Measurements from ENCODE around the gene GABRP. TPM values are rescaled to one million over a fixed set of nuclear protein-coding genes. Genes with fewer than 3 reads are reported as not detected.

GABRP gene
- total RNA-seq, 4 donors from 2014 or later, result 0.21 to 1.7 (median 0.64) TPM

DNA sequence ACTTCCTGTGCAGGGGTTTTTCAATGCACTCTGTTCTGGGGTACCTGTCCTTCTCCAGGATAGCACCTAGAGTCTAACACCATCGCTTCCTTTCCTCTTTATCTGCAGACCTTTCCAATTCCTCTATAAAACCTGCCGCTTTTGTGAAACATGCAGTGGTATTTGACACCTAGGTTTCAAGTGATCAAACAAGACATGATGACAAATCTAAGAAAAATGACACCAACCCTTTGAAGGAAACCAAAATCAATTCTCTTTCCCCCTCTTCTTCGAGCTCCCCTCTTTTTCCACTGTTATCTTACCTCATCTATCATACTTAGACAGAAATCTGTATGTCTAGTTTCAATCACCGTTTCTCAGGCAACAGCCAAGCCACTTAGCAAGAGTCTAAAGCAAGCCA is 52.7 kb downstream of the GABRP start:
- 82 to 86% methylated on average over 4 of the region's 4 CpGs for whole genome bisulfite sequencing, 2 donors
- TF ChIP-seq, protein P1, sequence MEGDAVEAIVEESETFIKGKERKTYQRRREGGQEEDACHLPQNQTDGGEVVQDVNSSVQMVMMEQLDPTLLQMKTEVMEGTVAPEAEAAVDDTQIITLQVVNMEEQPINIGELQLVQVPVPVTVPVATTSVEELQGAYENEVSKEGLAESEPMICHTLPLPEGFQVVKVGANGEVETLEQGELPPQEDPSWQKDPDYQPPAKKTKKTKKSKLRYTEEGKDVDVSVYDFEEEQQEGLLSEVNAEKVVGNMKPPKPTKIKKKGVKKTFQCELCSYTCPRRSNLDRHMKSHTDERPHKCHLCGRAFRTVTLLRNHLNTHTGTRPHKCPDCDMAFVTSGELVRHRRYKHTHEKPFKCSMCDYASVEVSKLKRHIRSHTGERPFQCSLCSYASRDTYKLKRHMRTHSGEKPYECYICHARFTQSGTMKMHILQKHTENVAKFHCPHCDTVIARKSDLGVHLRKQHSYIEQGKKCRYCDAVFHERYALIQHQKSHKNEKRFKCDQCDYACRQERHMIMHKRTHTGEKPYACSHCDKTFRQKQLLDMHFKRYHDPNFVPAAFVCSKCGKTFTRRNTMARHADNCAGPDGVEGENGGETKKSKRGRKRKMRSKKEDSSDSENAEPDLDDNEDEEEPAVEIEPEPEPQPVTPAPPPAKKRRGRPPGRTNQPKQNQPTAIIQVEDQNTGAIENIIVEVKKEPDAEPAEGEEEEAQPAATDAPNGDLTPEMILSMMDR (IDR thresholded peaks at IDR 0.05), result no peak
- TF ChIP-seq POLR2A (IDR thresholded peaks at IDR 0.05) (no peak), EP300 (IDR thresholded peaks at IDR 0.05) (no peak)

DNA sequence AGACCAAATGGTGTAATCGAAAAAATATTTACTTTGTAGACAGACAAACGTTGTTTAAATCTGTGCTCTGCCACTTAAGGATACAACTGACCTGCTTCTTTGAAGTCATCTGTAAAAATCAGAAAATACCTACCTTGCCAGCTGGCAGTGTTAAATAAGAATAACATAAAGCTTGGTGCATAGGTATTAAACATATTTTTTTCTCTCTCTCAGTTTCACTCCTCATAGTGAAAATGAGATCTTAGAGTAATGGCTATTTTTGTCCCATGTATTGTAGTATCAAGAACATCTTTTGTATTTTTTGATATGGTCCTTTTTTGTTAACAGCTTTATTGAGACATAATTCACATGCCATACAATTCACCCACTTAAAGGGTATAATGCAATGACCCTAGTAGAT is 60.3 kb downstream of the GABRP start:
- TF ChIP-seq, protein P1 (IDR thresholded peaks at IDR 0.05), result no peak
- no peak for TF ChIP-seq POLR2A (IDR thresholded peaks at IDR 0.05)
- no peak for TF ChIP-seq EP300 (IDR thresholded peaks at IDR 0.05)
- no peak for DNase-seq (ENCODE audit: low spot score in 2 of 2)
- 82 to 84% methylated on average over 2 of the region's 2 CpGs for WGBS, 2 donors
- Histone ChIP-seq H3K4me3 (no peak overlapping the region), H3K36me3 (no peaks in the 10 kb centered on the region), H3K27ac (no peak overlapping the region), H3K27me3 (no peaks in the 10 kb centered on the region), H3K4me1 (no peaks in the 10 kb centered on the region), H3K9me3 (no peaks in the 10 kb centered on the region)

More for the DNA sequence above, 52.7 kb downstream of the GABRP start:
- no peak overlapping the region for H3K27ac ChIP-seq
- no peak for DNase-seq (ENCODE audit: low spot score in 2 of 2)
- no peaks in the 10 kb centered on the region for H3K4me1 ChIP-seq
- no peaks in the 10 kb centered on the region for H3K9me3 ChIP-seq
- H3K36me3 ChIP-seq, result no peaks in the 10 kb centered on the region
- no peak overlapping the region for H3K4me3 ChIP-seq
- no peaks in the 10 kb centered on the region for H3K27me3 ChIP-seq

DNA sequence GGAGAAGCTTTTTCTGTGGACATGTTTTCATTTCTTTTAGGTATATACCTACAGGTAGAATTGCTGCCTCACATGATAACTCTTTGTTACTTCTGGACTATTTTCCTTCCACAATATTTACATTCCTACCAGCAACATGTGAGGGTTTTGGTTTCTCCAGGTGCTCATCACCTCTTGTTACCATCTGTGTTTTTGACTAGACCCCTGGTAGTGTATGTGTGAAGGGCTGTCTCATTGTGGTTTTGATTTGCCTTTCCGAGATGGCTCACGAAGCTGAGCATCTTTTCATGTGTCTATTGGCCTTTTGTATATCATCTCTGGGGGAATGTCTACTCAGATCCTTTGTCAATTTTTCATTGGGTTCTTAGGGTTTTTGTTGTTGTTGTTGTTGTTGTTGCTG is 61.1 kb downstream of the GABRP start:
- Histone ChIP-seq H3K9me3 (no peaks in the 10 kb centered on the region), H3K4me3 (no peak overlapping the region), H3K27me3 (no peaks in the 10 kb centered on the region), H3K4me1 (no peaks in the 10 kb centered on the region), H3K27ac (no peak overlapping the region), H3K36me3 (no peaks in the 10 kb centered on the region)
- TF ChIP-seq POLR2A (IDR thresholded peaks at IDR 0.05), result no peak
- DNase-seq (ENCODE audit: low spot score in 2 of 2), result no peak
- 90 to 92% methylated on average over 2 of the region's 2 CpGs for WGBS, 2 donors

DNA sequence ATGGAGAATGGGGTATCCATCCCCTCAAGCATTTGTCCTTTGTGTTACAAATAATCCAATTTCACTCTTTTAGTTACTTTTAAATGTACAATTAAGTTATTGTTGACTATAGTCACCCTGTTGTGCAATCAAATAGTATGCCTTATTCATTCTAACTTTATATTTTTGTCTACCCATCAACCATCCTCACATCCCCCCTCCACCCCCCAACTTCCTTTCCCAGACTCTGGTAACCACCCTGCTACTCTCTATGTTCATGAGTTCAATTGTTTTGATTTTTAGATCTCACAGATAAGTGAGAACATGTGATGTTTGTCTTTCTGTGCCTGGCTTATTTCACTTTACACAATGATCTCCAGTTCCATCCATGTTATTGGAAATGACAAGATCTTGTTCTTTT is 62.9 kb downstream of the GABRP start:
- H3K27me3 ChIP-seq, result no peaks in the 10 kb centered on the region
- TF ChIP-seq POLR2A (IDR thresholded peaks at IDR 0.05) (no peak), EP300 (IDR thresholded peaks at IDR 0.05) (no peak)
- TF ChIP-seq, protein P1 (IDR thresholded peaks at IDR 0.05), result no peak
- no peaks in the 10 kb centered on the region for H3K9me3 ChIP-seq
- no peak for DNase-seq (ENCODE audit: low spot score in 2 of 2)
- H3K4me3 ChIP-seq, result no peak overlapping the region
- no peaks in the 10 kb centered on the region for H3K4me1 ChIP-seq
- H3K27ac ChIP-seq, result no peak overlapping the region
- no peaks in the 10 kb centered on the region for H3K36me3 ChIP-seq

DNA sequence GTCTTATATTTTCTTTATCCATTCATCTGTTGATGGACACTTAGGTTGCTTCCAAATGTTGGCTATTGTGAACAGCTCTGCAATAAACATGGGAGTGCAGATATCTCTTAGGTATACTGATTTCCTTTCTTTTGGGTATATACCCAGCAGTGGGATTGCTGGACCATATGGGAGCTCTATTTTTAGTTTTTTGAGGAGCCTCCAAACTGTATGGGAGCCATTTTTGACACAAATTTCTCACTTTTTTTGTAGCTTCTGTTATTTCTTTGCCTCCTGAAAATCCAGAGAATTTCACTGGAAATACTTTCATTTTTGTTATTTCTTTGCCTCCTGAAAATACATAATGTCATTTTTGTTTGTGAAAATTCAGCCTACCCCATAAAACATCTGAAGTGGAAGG is 63.3 kb downstream of the GABRP start:
- DNase-seq (ENCODE audit: low spot score in 2 of 2), result no peak
- Histone ChIP-seq H3K4me1 (no peaks in the 10 kb centered on the region), H3K27ac (no peak overlapping the region), H3K36me3 (no peaks in the 10 kb centered on the region), H3K9me3 (no peaks in the 10 kb centered on the region), H3K27me3 (no peaks in the 10 kb centered on the region), H3K4me3 (no peak overlapping the region)
- no peak for TF ChIP-seq EP300 (IDR thresholded peaks at IDR 0.05)
- TF ChIP-seq, protein P1 (IDR thresholded peaks at IDR 0.05), result no peak

DNA sequence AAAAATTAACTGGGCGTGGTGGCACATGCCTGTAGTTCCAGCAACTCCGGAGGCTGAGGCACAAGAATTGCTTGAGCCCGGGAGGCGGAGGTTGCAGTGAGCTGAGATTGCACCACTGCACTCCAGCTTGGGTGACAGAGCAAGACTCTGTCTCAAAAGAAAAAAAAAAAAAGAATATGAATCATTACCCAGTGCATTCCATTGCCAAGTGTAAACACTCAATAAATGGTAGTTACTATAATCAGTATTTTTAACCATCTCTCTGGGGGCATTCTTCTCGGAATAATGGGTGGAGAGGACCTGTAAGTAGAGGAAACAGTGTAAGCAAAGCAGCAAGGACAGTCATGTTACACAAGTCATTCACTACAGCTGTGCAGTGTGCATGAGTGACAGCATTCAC is 64.5 kb downstream of the GABRP start:
- no peak for DNase-seq (ENCODE audit: low spot score in 2 of 2)
- H3K4me3 ChIP-seq, result no peak overlapping the region
- WGBS, 2 donors, result 63 to 77% methylated on average over 5 of the region's 5 CpGs
- no peaks in the 10 kb centered on the region for H3K36me3 ChIP-seq
- H3K27ac ChIP-seq, result no peak overlapping the region
- H3K9me3 ChIP-seq, result no peaks in the 10 kb centered on the region
- no peaks in the 10 kb centered on the region for H3K27me3 ChIP-seq
- TF ChIP-seq EP300 (IDR thresholded peaks at IDR 0.05) (no peak), POLR2A (IDR thresholded peaks at IDR 0.05) (no peak)
- TF ChIP-seq, protein P1 (IDR thresholded peaks at IDR 0.05), result no peak
- H3K4me1 ChIP-seq, result no peaks in the 10 kb centered on the region
